Liver (tissue), 3 donors: ENCODE results near the gene GART.

Experiments
- ATF3 ChIP-seq: IDR thresholded peaks from 2 replicates; pipeline ENCODE4 v1.6.1; 2016; ENCODE audit warnings: antibody characterized with exemption
- CTCF ChIP-seq: fragments of 150-350 bp; IDR thresholded peaks from 2 replicates; pipeline ENCODE4 v1.5.1; 2017; ENCODE audit warnings: improper control_type of control experiment, low read depth, low read length; ENCODE audit not compliant: missing input control
- RAD21 ChIP-seq, 2 donors: IDR thresholded peaks; 2 replicates each; pipeline ENCODE4 v1.6.1; 2016; ENCODE audit warnings: antibody characterized with exemption in 2 of 2, mild to moderate bottlenecking in 2 of 2
- TAF1 ChIP-seq: conservative IDR thresholded peaks from 2 replicates; pipeline ENCODE4 v1.6.1; 2016; ENCODE audit warnings: antibody characterized with exemption, mild to moderate bottlenecking
- ZBTB33 ChIP-seq: IDR thresholded peaks from 2 replicates; pipeline ENCODE4 v1.6.1; 2016; ENCODE audit warnings: antibody characterized with exemption
- donor health status: healthy.
- donor health status: healthy.

DNA sequence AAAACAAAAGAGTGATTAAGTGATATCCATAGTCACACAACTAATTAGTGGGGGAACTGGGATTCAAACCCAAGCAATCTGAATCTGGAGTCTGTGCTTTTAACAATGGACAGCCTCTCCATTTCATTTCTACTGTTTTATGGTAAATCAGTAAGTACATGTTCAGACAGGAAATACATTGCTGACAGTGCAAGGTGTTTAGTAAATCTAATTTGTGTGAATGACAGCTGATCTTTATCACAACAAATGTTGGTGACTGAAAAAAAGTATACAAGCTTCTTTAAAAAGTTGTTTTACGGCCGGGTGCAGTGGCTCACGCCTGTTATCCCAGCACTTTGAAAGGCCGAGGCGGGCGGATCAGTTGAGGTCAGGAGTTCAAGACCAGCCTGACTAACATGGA lies 26.0 kb upstream of the GART start:
- TF ChIP-seq CTCF (no peak), RAD21 (IDR thresholded peaks at IDR 0.05) (no peak), TAF1 (no peak), ATF3 (no peak), ZBTB33 (no peak)
